SK-N-MC (cell line): Measurements from ENCODE around the gene SNPH.

ENCODE experiments used
- EZH2 ChIP-seq: fragments of 200-600 bp; sonication (generic); IDR thresholded peaks from one replicate; pipeline ENCODE4 v1.6.1; 2017; ENCODE audit warnings: antibody characterized with exemption
- FOXP2 ChIP-seq: optimal IDR thresholded peaks from 2 replicates; pipeline ENCODE3; 2011; ENCODE audit warnings: mild to moderate bottlenecking, moderate library complexity; ENCODE audit not compliant: insufficient read depth; ENCODE audit errors: extremely low read length, control extremely low read depth
- POLR2AphosphoS5 ChIP-seq: IDR thresholded peaks from 2 replicates; pipeline ENCODE4 v1.6.1; 2012; ENCODE audit warnings: mild to moderate bottlenecking, low read depth, low read length, borderline replicate concordance

- TF ChIP-seq EZH2, result no peak
- no peak for TF ChIP-seq POLR2AphosphoS5
- no peak for TF ChIP-seq FOXP2
These were observed 64.2 kb downstream of the SNPH start for GRCh38 chr20:1330075-1330830.
